ENCODE data around the gene RASL10A. TPM values are rescaled to one million over a fixed set of nuclear protein-coding genes. Genes with fewer than 3 reads are reported as not detected.

RASL10A gene
- total RNA-seq, 1 donor from 2014 or later, result not detected

- Histone ChIP-seq H3K4me3 (no peak overlapping the region), H3K9me3 (no peaks in the 10 kb centered on the region), H3K36me3 (peaks cover 0 to 94% of the 10 kb centered on the region in 2 donors), H3K27me3 (no peaks in the 10 kb centered on the region), H3K4me1 (no peaks in the 10 kb centered on the region), H3K27ac (no peak overlapping the region)
- DNase-seq (ENCODE audit: extremely low spot score in 2 of 2), result no peak
- intact Hi-C loops (cut with DNase I), result no loop called here
- TF ChIP-seq CTCF (IDR thresholded peaks at IDR 0.05), result no peak
- TF ChIP-seq POLR2AphosphoS5 (IDR thresholded peaks at IDR 0.05; ENCODE audit: insufficient read depth in 1 of 2, low read depth in 1 of 2), result no peak
- TF ChIP-seq POLR2A (IDR thresholded peaks at IDR 0.05), result no peak
Measured at GRCh38 chr22:29290061-29290460, 25.4 kb downstream of the RASL10A start.

DNA sequence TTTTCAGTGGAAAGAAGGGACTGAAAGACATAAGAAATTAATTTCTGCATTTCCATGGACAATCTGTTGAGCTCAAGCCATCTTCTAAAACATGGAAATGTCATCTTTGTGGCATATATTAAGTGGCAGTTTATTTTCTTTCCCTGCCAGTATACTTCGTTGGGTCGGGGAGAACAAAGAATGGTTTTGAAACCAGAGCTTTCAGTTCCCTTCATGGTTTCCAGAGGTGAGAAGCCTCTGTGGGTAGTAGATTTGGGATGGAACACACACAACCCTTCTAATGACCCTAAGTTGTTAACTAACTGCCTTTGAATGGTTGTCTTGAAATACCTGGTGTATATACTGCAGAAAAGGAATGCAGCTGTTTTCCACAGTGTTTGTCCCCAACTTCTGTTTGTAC, 26.7 kb downstream of the RASL10A start:
- intact Hi-C loops (cut with DNase I), result no loop called here
- no peak for DNase-seq (ENCODE audit: extremely low spot score in 2 of 2)
- Histone ChIP-seq H3K9me3 (no peaks in the 10 kb centered on the region), H3K36me3 (peaks cover 0 to 94% of the 10 kb centered on the region in 2 donors), H3K27me3 (no peaks in the 10 kb centered on the region), H3K4me3 (no peak overlapping the region), H3K27ac (no peak overlapping the region), H3K4me1 (no peaks in the 10 kb centered on the region)
- TF ChIP-seq POLR2A (IDR thresholded peaks at IDR 0.05) (no peak), POLR2AphosphoS5 (IDR thresholded peaks at IDR 0.05; ENCODE audit: insufficient read depth in 1 of 2, low read depth in 1 of 2) (no peak), CTCF (IDR thresholded peaks at IDR 0.05) (no peak)

GRCh38 chr22:29284196-29284595, 31.3 kb downstream of the RASL10A start:
- no peaks in the 10 kb centered on the region for H3K27me3 ChIP-seq
- DNase-seq (ENCODE audit: extremely low spot score in 2 of 2), result no peak
- intact Hi-C loops (cut with DNase I), result no loop called here
- H3K27ac ChIP-seq, result no peak overlapping the region
- peaks cover 0 to 97% of the 10 kb centered on the region in 2 donors for H3K36me3 ChIP-seq
- H3K9me3 ChIP-seq, result no peaks in the 10 kb centered on the region
- H3K4me3 ChIP-seq, result no peak overlapping the region
- TF ChIP-seq POLR2AphosphoS5 (IDR thresholded peaks at IDR 0.05; ENCODE audit: insufficient read depth in 1 of 2, low read depth in 1 of 2) (no peak), CTCF (IDR thresholded peaks at IDR 0.05) (no peak), POLR2A (IDR thresholded peaks at IDR 0.05) (no peak)
- H3K4me1 ChIP-seq, result peaks cover 6% of the 10 kb centered on the region

- Histone ChIP-seq H3K27ac (no peak overlapping the region), H3K9me3 (no peaks in the 10 kb centered on the region), H3K27me3 (no peaks in the 10 kb centered on the region), H3K36me3 (peaks cover 0 to 89% of the 10 kb centered on the region in 2 donors), H3K4me1 (peaks cover 58% of the 10 kb centered on the region), H3K4me3 (no peak overlapping the region)
- DNase-seq (ENCODE audit: extremely low spot score in 2 of 2), result no peak
- TF ChIP-seq POLR2AphosphoS5 (IDR thresholded peaks at IDR 0.05; ENCODE audit: insufficient read depth in 1 of 2, low read depth in 1 of 2) (no peak), CTCF (IDR thresholded peaks at IDR 0.05) (no peak), POLR2A (IDR thresholded peaks at IDR 0.05) (no peak)
- intact Hi-C loops (cut with DNase I), result no loop called here
Measured at GRCh38 chr22:29277927-29278326, 37.6 kb downstream of the RASL10A start.

DNA sequence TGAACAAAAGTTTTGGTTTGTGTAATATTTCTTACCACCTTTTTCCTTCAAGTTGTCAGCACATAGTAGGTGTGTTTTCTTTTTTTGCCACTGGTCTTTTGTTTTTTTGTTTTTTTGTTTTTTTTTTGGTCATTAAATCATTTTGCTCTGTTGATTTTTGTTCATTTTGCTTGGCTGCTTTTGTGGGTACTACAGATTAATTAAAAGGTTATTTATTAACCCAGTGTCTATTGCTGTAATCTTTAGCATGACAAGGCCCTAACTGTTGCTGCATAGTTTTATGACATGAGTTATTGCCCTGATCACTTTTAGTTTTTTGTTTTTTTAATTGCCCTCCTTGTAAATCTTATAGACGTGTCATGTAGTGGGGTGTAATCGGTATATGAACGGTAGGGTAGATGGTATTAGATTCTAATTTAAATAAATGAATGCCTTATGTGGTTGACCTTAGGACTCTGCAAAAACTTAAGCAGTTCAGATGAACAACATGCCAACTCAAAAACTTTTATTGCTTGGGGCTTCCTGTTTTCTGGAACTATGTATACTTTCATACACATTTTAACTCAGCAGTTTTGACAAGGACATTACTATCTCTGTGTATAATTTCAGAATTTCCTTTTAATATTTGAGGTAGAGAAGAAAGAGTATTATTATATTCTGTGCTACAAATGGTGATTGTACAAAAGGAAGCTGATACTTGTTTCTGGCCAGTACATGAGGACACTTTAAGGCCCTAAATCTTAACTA, 39.5 kb downstream of the RASL10A start:
- intact Hi-C loops (cut with DNase I), result no loop called here
- no peaks in the 10 kb centered on the region for H3K27me3 ChIP-seq
- H3K4me1 ChIP-seq, result peaks cover 71% of the 10 kb centered on the region
- H3K27ac ChIP-seq, result no peak overlapping the region
- TF ChIP-seq CTCF (IDR thresholded peaks at IDR 0.05) (no peak), POLR2A (IDR thresholded peaks at IDR 0.05) (no peak)
- no peak for DNase-seq (ENCODE audit: extremely low spot score in 2 of 2)
- H3K36me3 ChIP-seq, result peaks cover 0 to 73% of the 10 kb centered on the region in 2 donors
- no peaks in the 10 kb centered on the region for H3K9me3 ChIP-seq
- H3K4me3 ChIP-seq, result no peak overlapping the region
